Naive thymus-derived CD4-positive, alpha-beta T cell (primary cell): Measurements from ENCODE around the gene CAPN1. TPM values are rescaled to one million over a fixed set of nuclear protein-coding genes. Genes with fewer than 3 reads are reported as not detected.

Experiments
- ATAC-seq: fragments of 150-1000 bp; cut with Tn5 transposase; 2 replicates; pipeline ENCODE4 v1.10.0; 2021; ENCODE audit warnings: mild to moderate bottlenecking, moderate library complexity
- CTCF ChIA-PET: fragments of 350-600 bp; sonication (Branson Sonifier 250); formaldehyde crosslinking; loops from one replicate; lab custom pipeline; 2021; ENCODE audit warnings: antibody characterized with exemption; lab: Charles Lee
- POLR2A ChIA-PET: fragments of 350-600 bp; sonication (Branson Sonifier 250); formaldehyde crosslinking; loops from one replicate; lab custom pipeline; 2021; ENCODE audit warnings: antibody characterized with exemption, inconsistent platforms; lab: Charles Lee
- DNase-seq, 9 donors: peaks; one replicate each; pipeline versions ENCODE4 v3.0.0 to v3.0.0-alpha.2; 2020 to 2022; ENCODE audit warnings: mixed read lengths in 1 of 9
- H3K27ac ChIP-seq: one replicate; pipeline ENCODE4 v1.7.0; 2013; ENCODE audit warnings: mild to moderate bottlenecking, low read depth, low read length, moderate library complexity
- H3K27me3 ChIP-seq, 2 donors: one replicate each; pipeline ENCODE4 v1.7.0; 2013; ENCODE audit warnings: low read length in 2 of 2, mild to moderate bottlenecking in 2 of 2, moderate library complexity in 2 of 2; ENCODE audit not compliant: control insufficient read depth in 2 of 2, insufficient read depth in 2 of 2
- H3K36me3 ChIP-seq, 3 experiments: 1 replicate in 2 of 3; 2 replicates in 1 of 3; pipeline ENCODE4 v1.7.0; 2013; ENCODE audit warnings: low read length in 3 of 3, mild to moderate bottlenecking in 3 of 3, moderate library complexity in 1 of 3; ENCODE audit not compliant: insufficient read depth in 3 of 3, control insufficient read depth in 2 of 3
- H3K4me1 ChIP-seq, 2 donors: one replicate each; pipeline ENCODE4 v1.7.0; 2013; ENCODE audit warnings: low read length in 2 of 2, mild to moderate bottlenecking in 2 of 2, moderate library complexity in 1 of 2; ENCODE audit not compliant: control insufficient read depth in 2 of 2, insufficient read depth in 2 of 2
- H3K4me3 ChIP-seq: 2 replicates; pipeline ENCODE4 v1.7.0; 2013; ENCODE audit warnings: mild to moderate bottlenecking, low read length
- H3K9me3 ChIP-seq, 3 experiments: 1 replicate in 2 of 3; 2 replicates in 1 of 3; pipeline ENCODE4 v1.7.0; 2013; ENCODE audit warnings: low read length in 3 of 3; ENCODE audit not compliant: control insufficient read depth in 2 of 3
- H3K27ac Mint-ChIP-seq, 9 donors: one replicate each; pipeline ENCODE4 v1.8.0; 2020 to 2022; ENCODE audit warnings: mixed read lengths in 9 of 9, mild to moderate bottlenecking in 8 of 9, moderate library complexity in 5 of 9, inconsistent platforms in 2 of 9
- H3K27me3 Mint-ChIP-seq, 5 donors: one replicate each; pipeline ENCODE4 v1.8.0; 2021 to 2022; ENCODE audit warnings: mixed read lengths in 5 of 5, mild to moderate bottlenecking in 1 of 5
- H3K36me3 Mint-ChIP-seq, 5 donors: one replicate each; pipeline ENCODE4 v1.8.0; 2020 to 2022; ENCODE audit warnings: mixed read lengths in 5 of 5, mild to moderate bottlenecking in 3 of 5, inconsistent platforms in 1 of 5
- H3K4me1 Mint-ChIP-seq, 7 donors: one replicate each; pipeline ENCODE4 v1.8.0; 2020 to 2022; ENCODE audit warnings: mixed read lengths in 7 of 7, mild to moderate bottlenecking in 3 of 7, inconsistent platforms in 1 of 7
- H3K4me3 Mint-ChIP-seq, 10 donors: one replicate each; pipeline ENCODE4 v1.8.0; 2020 to 2022; ENCODE audit warnings: mild to moderate bottlenecking in 10 of 10, mixed read lengths in 10 of 10, moderate library complexity in 6 of 10, inconsistent platforms in 2 of 10
- H3K9me3 Mint-ChIP-seq, 11 donors: one replicate each; pipeline ENCODE4 v1.8.0; 2020 to 2022; ENCODE audit warnings: mixed read lengths in 11 of 11, mild to moderate bottlenecking in 4 of 11, inconsistent platforms in 1 of 11, moderate library complexity in 1 of 11
- intact Hi-C, 2 donors: fragments of 100-400 bp; cut with micrococcal nuclease; formaldehyde crosslinking; loops; one replicate each; pipeline ENCODE4 v1.15.1; 2023
- polyA plus RNA-seq, 2 donors: library from polyadenylated mRNA; unstranded; fragments of 300-500 nt; fragmentation: Illumina TruSeq; gene quantifications; one replicate each; pipeline ENCODE4 v1.2.3, GENCODE V29; 2021
- total RNA-seq, 6 experiments: library from RNA in 5 of 6; stranded (reverse) in 5 of 6; gene quantifications; 1 replicate in 5 of 6; 2 replicates in 1 of 6; pipeline ENCODE4 v1.2.3 and lab custom pipeline; 2021 to 2026

Gene CAPN1
- total and polyA plus RNA-seq, 7 experiments from 2014 or later = 73.1 to 195 (median 99.8) TPM

DNA sequence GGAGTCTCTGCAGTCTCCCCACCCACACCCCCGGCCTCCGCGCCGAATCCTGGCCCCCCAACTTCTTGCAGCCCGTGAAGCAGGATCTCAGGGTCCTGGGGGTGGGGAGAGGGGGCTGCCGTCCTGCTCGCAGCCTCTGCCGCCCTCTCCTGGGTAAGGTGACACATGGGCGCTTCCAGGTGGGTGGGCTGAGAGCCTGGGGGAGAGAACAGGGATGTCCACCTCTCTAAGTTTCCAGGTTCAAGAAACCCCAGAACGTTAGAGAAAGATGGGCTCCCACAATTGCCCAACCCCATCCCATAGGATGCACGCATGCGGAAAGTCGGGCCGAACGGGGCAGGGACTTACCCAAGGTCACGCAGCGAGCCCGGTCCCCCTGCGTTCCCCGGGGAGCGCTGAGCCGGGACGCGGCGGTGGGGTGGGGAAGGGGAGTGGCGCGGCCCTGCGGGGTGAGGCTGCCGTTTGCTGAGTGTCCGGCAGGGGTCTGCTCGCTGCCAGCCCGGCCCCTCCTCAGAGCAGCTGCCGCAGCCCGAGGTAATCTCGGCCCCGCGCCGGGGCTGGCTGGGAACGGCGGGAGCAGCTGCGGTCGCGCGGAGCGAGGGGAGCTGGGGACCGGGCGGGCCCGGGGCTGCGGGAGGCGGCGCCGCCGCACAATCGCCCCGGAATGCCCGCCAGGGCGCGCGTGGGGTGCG, 705 bp upstream of the CAPN1 start:
- H3K27ac ChIP-seq = peak overlapping the region; percentile 93
- Mint-ChIP-seq H3K27ac (peak overlapping the region; percentile 36 to 91 (median 84)), H3K4me3 (peak overlapping the region; percentile 80 to 94 (median 90)), H3K36me3 (peaks cover 0 to 10% (median 0%) of the 10 kb centered on the region in 5 donors), H3K27me3 (peaks cover 0 to 22% (median 0%) of the 10 kb centered on the region in 5 donors), H3K4me1 (peaks cover 7 to 30% (median 22%) of the 10 kb centered on the region in 7 donors), H3K9me3 (no peaks in the 10 kb centered on the region)
- CTCF ChIA-PET = interaction anchor here (1.1 kb wide), 1 partner anchor 71 kb away, joined by 3 read pairs; no protein-coding TSS in a partner anchor
- peak overlapping the region; percentile 67 for H3K4me3 ChIP-seq
- peaks cover 0 to 6% (median 3%) of the 10 kb centered on the region in 3 experiments for H3K36me3 ChIP-seq
- H3K9me3 ChIP-seq = no peaks in the 10 kb centered on the region
- intact Hi-C loops = loop anchor here (1.0 to 2.0 kb wide), 9 partner anchors 46 to 493 kb away; partner anchors contain the start of genes FAU (in 2 of the 2), MRPL49 (in 2 of the 2), SNX15 (in 1 of the 2) and TM7SF2 (in 1 of the 2)
- peaks cover 6 to 8% of the 10 kb centered on the region in 2 donors for H3K4me1 ChIP-seq
- POLR2A ChIA-PET = interaction anchor here (0.6 to 4.4 kb wide), 10 partner anchors 46 to 441 kb away, joined by 3 to 43 read pairs (median 4); partner anchors contain the start of genes DPF2, FAU, MRPL49 and POLA2
- DNase-seq = peak in 8 of 9 donors; percentile 41 to 71 (median 45)
- no peaks in the 10 kb centered on the region for H3K27me3 ChIP-seq
- ATAC-seq = peak; percentile 85

DNA sequence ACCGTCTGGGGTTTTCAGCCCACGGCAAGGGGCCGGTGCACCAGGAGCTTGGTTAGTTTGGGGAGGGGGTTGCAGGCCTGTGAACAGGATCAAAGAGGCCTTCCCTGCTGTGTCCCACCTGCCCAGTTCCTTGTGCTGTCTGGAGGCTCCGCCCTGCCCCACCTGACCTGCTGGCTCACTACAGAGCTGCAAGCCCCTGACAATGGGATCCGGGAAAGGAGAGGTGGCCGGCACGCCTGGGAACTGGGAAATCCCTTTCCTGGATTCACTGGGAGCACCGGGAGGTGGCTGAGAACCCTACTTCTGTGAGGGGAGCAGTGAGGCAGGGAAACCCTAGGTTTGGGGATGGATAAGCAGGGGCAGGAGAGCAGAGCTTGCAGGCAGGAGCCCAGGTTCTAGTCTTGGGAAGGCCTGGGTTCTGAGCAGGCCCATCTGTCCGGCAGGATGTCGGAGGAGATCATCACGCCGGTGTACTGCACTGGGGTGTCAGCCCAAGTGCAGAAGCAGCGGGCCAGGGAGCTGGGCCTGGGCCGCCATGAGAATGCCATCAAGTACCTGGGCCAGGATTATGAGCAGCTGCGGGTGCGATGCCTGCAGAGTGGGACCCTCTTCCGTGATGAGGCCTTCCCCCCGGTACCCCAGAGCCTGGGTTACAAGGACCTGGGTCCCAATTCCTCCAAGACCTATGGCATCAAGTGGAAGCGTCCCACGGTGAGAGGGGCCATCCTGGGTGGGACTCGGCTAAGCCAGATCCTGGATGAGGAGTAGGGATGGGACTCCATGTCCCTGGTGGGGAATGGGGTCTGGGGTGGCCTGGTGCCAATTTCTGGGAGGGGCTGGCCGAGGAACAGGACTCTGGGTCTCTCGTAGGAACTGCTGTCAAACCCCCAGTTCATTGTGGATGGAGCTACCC, 786 bp downstream of the CAPN1 start:
- Mint-ChIP-seq H3K9me3 (no peaks in the 10 kb centered on the region), H3K36me3 (peaks cover 0 to 16% (median 0%) of the 10 kb centered on the region in 5 donors), H3K4me3 (peak overlapping the region; percentile 77 to 98 (median 88)), H3K4me1 (peaks cover 14 to 30% (median 24%) of the 10 kb centered on the region in 7 donors), H3K27ac (peak overlapping the region in 8 of 9 donors; percentile 55 to 84 (median 77)), H3K27me3 (peaks cover 0 to 22% (median 0%) of the 10 kb centered on the region in 5 donors)
- no peaks in the 10 kb centered on the region for H3K9me3 ChIP-seq
- ChIA-PET POLR2A (interaction anchor here (0.6 to 4.4 kb wide), 7 partner anchors 47 to 352 kb away, joined by 3 to 43 read pairs (median 4); partner anchors contain the start of genes DPF2, FAU, MRPL49 and POLA2), CTCF (interaction anchor here (0.8 to 1.1 kb wide), 3 partner anchors 64 to 485 kb away, joined by 3 to 5 read pairs (median 3); no protein-coding TSS in a partner anchor)
- H3K36me3 ChIP-seq = peaks cover 0 to 20% (median 3%) of the 10 kb centered on the region in 3 experiments
- H3K4me1 ChIP-seq = peaks cover 6 to 8% of the 10 kb centered on the region in 2 donors
- H3K4me3 ChIP-seq = peak overlapping the region; percentile 79
- H3K27me3 ChIP-seq = no peaks in the 10 kb centered on the region
- DNase-seq = peak in 1 of 9 donors; percentile 2
- intact Hi-C loops = no loop called here
- peak overlapping the region; percentile 93 for H3K27ac ChIP-seq
- ATAC-seq = no peak

DNA sequence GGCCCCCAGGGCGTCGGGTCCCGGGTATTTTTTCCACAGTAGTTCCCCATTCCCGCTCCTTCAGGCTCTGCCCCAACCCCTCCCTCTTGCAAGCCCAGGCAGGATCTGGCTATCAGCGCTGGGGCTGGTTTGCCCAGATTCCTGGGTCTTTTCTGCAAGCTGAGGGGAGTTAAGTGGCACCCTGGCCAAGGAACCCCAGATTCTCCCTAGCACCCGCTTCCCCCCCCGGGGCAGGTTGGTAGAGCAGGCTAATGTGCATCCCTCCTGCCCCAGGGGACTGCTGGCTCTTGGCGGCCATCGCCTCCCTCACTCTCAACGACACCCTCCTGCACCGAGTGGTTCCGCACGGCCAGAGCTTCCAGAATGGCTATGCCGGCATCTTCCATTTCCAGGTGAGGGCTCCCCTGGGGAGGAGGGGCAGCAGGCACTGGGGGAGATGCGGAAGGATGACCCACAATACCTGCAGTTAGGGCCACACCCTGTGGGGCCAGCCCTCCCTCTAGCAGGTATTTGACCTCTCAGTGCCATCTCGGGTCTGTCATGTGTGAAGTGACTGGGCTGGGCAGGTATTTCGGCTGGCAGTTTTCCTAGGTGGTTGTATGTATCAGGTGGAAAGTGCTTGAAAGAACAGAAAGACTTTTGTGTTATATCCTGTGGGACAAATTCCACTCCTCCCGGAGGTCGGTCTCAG, 1.6 kb downstream of the CAPN1 start:
- Mint-ChIP-seq H3K36me3 (peaks cover 0 to 16% (median 0%) of the 10 kb centered on the region in 5 donors), H3K9me3 (no peaks in the 10 kb centered on the region), H3K4me3 (peak overlapping the region; percentile 28 to 98 (median 83)), H3K4me1 (peaks cover 14 to 30% (median 24%) of the 10 kb centered on the region in 7 donors), H3K27ac (peak overlapping the region in 5 of 9 donors; percentile 8 to 67 (median 14)), H3K27me3 (peaks cover 0 to 15% (median 0%) of the 10 kb centered on the region in 5 donors)
- peak overlapping the region; percentile 93 for H3K27ac ChIP-seq
- no peaks in the 10 kb centered on the region for H3K27me3 ChIP-seq
- H3K4me3 ChIP-seq = no peak overlapping the region
- POLR2A ChIA-PET = interaction anchor here (0.9 to 4.4 kb wide), 2 partner anchors 48 to 274 kb away, joined by 4 to 43 read pairs; partner anchors contain the start of gene SYVN1
- CTCF ChIA-PET = interaction anchor here (0.8 to 1.0 kb wide), 2 partner anchors 65 to 484 kb away, joined by 3 to 5 read pairs; no protein-coding TSS in a partner anchor
- no peaks in the 10 kb centered on the region for H3K9me3 ChIP-seq
- intact Hi-C loops = no loop called here
- H3K36me3 ChIP-seq = peaks cover 0 to 28% (median 3%) of the 10 kb centered on the region in 3 experiments
- ATAC-seq (no peak), DNase-seq (no peak)
- H3K4me1 ChIP-seq = peaks cover 6 to 8% of the 10 kb centered on the region in 2 donors

DNA sequence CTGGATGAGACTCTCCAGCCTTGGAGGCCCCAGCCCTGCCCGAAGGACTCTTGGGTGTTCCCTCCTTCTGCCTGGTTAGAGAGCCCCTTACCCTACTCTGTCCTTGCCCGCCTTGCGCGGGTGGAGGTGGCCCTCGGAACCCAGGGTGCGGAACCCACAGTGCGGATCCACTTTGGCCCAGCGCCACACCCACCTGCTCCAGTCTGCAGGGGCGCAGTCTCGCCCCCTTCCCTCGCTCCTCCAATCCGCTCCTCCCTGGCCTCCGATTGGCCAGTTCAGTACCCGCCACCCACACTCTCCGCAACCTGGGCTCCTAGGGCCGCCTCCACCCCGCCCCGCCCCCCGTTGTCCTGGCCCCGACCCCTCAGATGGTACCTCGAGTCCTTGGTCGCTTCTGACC, 2.4 kb downstream of the CAPN1 start:
- intact Hi-C loops = no loop called here
- Mint-ChIP-seq H3K36me3 (peaks cover 0 to 19% (median under 1%) of the 10 kb centered on the region in 5 donors), H3K4me3 (peak overlapping the region in 5 of 10 donors; percentile 32 to 87 (median 39)), H3K27ac (peak overlapping the region in 2 of 9 donors; percentile 8 to 34), H3K27me3 (peaks cover 0 to 8% (median 0%) of the 10 kb centered on the region in 5 donors), H3K9me3 (no peaks in the 10 kb centered on the region), H3K4me1 (peaks cover 14 to 30% (median 24%) of the 10 kb centered on the region in 7 donors)
- no peak overlapping the region for H3K27ac ChIP-seq
- ChIA-PET POLR2A (no interaction called here), CTCF (no interaction called here)
- H3K4me3 ChIP-seq = no peak overlapping the region
- peaks cover 0 to 36% (median 3%) of the 10 kb centered on the region in 3 experiments for H3K36me3 ChIP-seq
- H3K4me1 ChIP-seq = peaks cover 6 to 8% of the 10 kb centered on the region in 2 donors
- ATAC-seq = no peak
- H3K27me3 ChIP-seq = no peaks in the 10 kb centered on the region
- DNase-seq = no peak
- no peaks in the 10 kb centered on the region for H3K9me3 ChIP-seq

DNA sequence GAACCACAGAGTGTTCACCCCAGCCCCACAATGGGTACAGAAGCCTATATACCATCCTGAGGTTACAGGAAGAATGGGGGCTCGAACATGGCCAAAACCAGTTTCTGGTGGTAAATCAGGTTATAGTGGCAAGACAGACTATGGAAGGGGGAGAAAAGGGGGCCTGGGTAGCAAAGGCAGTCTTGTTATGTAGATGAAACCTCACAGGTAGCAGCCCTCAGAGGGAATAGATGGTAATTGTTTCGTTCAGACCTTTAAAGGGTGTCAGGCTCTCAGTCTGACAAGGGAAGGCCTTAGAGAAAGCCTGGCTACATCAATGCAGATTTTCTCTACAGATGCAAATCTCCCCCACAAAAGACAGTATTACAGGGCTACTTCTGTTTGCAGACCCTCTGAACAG, 3.4 kb downstream of the CAPN1 start:
- Histone ChIP-seq H3K27ac (no peak overlapping the region), H3K4me3 (no peak overlapping the region), H3K36me3 (peaks cover 0 to 46% (median 3%) of the 10 kb centered on the region in 3 experiments), H3K27me3 (no peaks in the 10 kb centered on the region), H3K9me3 (no peaks in the 10 kb centered on the region), H3K4me1 (peaks cover 6 to 8% of the 10 kb centered on the region in 2 donors)
- H3K36me3 Mint-ChIP-seq = peaks cover 10 to 28% (median 11%) of the 10 kb centered on the region in 5 donors
- ATAC-seq = no peak
- intact Hi-C loops = no loop called here
- H3K27me3 Mint-ChIP-seq = peaks cover 0 to 2% (median 0%) of the 10 kb centered on the region in 5 donors
- peak overlapping the region in 3 of 9 donors; percentile 28 to 48 (median 43) for H3K27ac Mint-ChIP-seq
- POLR2A ChIA-PET = no interaction called here
- peak overlapping the region in 1 of 10 donors; percentile 0 for H3K4me3 Mint-ChIP-seq
- CTCF ChIA-PET = no interaction called here
- no peaks in the 10 kb centered on the region for H3K9me3 Mint-ChIP-seq
- peaks cover 15 to 32% (median 27%) of the 10 kb centered on the region in 7 donors for H3K4me1 Mint-ChIP-seq
- no peak for DNase-seq
